HCT116 (cell line): ENCODE results near the gene ACTC1.

ENCODE experiments used
- ATF3 ChIP-seq: IDR thresholded peaks from 2 replicates; pipeline ENCODE4 v1.6.1; 2012
- CBX3 ChIP-seq: IDR thresholded peaks from 2 replicates; pipeline ENCODE4 v1.6.1; 2012; ENCODE audit warnings: low read depth
- EZH2 ChIP-seq: fragments of 200-600 bp; sonication (generic); IDR thresholded peaks from 2 replicates; pipeline ENCODE4 v1.6.1; 2017; ENCODE audit warnings: antibody characterized with exemption, mixed run types
- FOSL1 ChIP-seq: IDR thresholded peaks from 2 replicates; pipeline ENCODE4 v1.6.1; 2012; ENCODE audit warnings: low read depth
- POLR2AphosphoS5 ChIP-seq: IDR thresholded peaks from 2 replicates; pipeline ENCODE4 v1.6.1; 2011; ENCODE audit warnings: mild to moderate bottlenecking, low read depth, low read length, moderate library complexity
- SIN3A ChIP-seq: IDR thresholded peaks from 2 replicates; pipeline ENCODE4 v1.6.1; 2012; ENCODE audit warnings: low read depth
- TCF7L2 ChIP-seq: IDR thresholded peaks from 2 replicates; pipeline ENCODE4 v1.7.0; 2011; ENCODE audit warnings: borderline replicate concordance, inconsistent platforms; ENCODE audit not compliant: insufficient read depth, insufficient read length; ENCODE audit errors: extremely low read depth
- ZNF274 ChIP-seq: fragments of 200-500 bp; sonication (Bioruptor generic); IDR thresholded peaks from 2 replicates; pipeline ENCODE4 v1.6.1; 2014; ENCODE audit warnings: mild to moderate bottlenecking, low read depth, low read length, inconsistent platforms
- TF ChIP-seq, protein P1 (sequence below), 3 experiments: fragments of 200-600 bp in 1 of 3; sonication (generic) in 1 of 3; IDR thresholded peaks in 2 of 3; conservative IDR thresholded peaks in 1 of 3; 2 replicates each; pipeline ENCODE4 v1.5.1; 2012 to 2017; ENCODE audit warnings: low read depth in 2 of 3, low read length in 2 of 3, antibody characterized with exemption in 1 of 3, borderline replicate concordance in 1 of 3, control low read depth in 1 of 3, mild to moderate bottlenecking in 1 of 3, mixed read lengths in 1 of 3, mixed run types in 1 of 3, moderate library complexity in 1 of 3; ENCODE audit not compliant: insufficient read depth in 1 of 3

DNA sequence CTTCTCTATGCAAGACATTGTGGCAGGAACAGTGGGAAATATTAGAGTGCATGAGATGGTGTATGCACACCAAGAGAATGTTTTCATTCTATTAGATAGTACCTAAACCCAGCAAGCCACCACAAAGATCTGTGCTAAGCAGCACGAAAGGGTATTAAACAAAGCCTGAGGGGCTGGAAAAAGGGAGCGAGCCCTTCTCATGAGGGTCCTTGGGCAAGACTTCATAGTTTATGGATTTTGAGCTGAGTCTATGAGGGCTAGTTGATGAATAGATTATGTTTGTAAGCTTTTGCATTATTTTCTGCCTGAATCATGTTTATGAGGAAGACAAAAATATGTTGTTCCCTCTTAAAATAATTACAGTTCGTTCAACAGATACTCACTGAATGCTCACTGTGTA lies 9.4 kb upstream of the ACTC1 start:
- TF ChIP-seq, protein P1, sequence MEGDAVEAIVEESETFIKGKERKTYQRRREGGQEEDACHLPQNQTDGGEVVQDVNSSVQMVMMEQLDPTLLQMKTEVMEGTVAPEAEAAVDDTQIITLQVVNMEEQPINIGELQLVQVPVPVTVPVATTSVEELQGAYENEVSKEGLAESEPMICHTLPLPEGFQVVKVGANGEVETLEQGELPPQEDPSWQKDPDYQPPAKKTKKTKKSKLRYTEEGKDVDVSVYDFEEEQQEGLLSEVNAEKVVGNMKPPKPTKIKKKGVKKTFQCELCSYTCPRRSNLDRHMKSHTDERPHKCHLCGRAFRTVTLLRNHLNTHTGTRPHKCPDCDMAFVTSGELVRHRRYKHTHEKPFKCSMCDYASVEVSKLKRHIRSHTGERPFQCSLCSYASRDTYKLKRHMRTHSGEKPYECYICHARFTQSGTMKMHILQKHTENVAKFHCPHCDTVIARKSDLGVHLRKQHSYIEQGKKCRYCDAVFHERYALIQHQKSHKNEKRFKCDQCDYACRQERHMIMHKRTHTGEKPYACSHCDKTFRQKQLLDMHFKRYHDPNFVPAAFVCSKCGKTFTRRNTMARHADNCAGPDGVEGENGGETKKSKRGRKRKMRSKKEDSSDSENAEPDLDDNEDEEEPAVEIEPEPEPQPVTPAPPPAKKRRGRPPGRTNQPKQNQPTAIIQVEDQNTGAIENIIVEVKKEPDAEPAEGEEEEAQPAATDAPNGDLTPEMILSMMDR (IDR thresholded peaks at IDR 0.05 in 2 of 3, conservative IDR thresholded peaks at IDR 0.05 in 1 of 3; ENCODE audit: borderline replicate concordance in 1 of 3, insufficient read depth in 1 of 3, low read depth in 2 of 3, low read length in 2 of 3) = no peak
- no peak for TF ChIP-seq SIN3A
- TF ChIP-seq TCF7L2 = no peak
- no peak for TF ChIP-seq FOSL1
- TF ChIP-seq ZNF274 = no peak
- no peak for TF ChIP-seq EZH2
- TF ChIP-seq ATF3 = no peak
- TF ChIP-seq CBX3 = no peak
- TF ChIP-seq POLR2AphosphoS5 = no peak
